Placental epithelial cell (primary cell): Measurements from ENCODE around the gene CDC7. TPM values are rescaled to one million over a fixed set of nuclear protein-coding genes. Genes with fewer than 3 reads are reported as not detected.

Experiments used
- total RNA-seq: library from RNA; depleted of rRNA; stranded (reverse); fragments of >200 nt; gene quantifications from 2 replicates; pipeline ENCODE4 v1.2.3, GENCODE V29; 2012

The CDC7 gene
- total RNA-seq, result 5.9 and 6.9 TPM in 2 replicates

GRCh38 chr1:91500756-91501522 is at the start of gene CDC7:
TSS of gene CDC7 (plus strand) at chr1:91500851. CDS start at chr1:91501717, 866 bp downstream.

Other genes starting within 250 kb of the CDC7 start
- 0.22 and 1.2 TPM in 2 replicates for gene HFM1, start 96.0 kb upstream of the CDC7 start, total RNA-seq